H1 (cell line): ENCODE data around the gene CACNA2D1. TPM values are rescaled to one million over a fixed set of nuclear protein-coding genes. Genes with fewer than 3 reads are reported as not detected.

ENCODE experiments used
- CTCF ChIA-PET: fragments of 300-600 bp; sonication (Branson Sonifier 250); formaldehyde crosslinking; loops from one replicate; lab custom pipeline; 2021; ENCODE audit not compliant: partially characterized antibody; lab: Charles Lee
- POLR2A ChIA-PET: fragments of 300-600 bp; sonication (Branson Sonifier 250); formaldehyde crosslinking; loops from one replicate; lab custom pipeline; 2021; ENCODE audit warnings: inconsistent platforms; ENCODE audit not compliant: partially characterized antibody; lab: Charles Lee
- DNase-seq, 2 experiments: peaks; one replicate each; pipeline versions ENCODE4 v3.0.0 to v3.0.0-alpha.2; 2010 to 2022; ENCODE audit warnings: low spot score in 2 of 2, low read depth in 1 of 2, mixed read lengths in 1 of 2
- FAIRE-seq: peaks from 2 replicates; lab custom pipeline; 2011; peaks lifted over from hg19 to GRCh38; lab: Jason Lieb, UNC
- H2AFZ ChIP-seq: 2 replicates; pipeline ENCODE4 v1.8.1; 2012; ENCODE audit warnings: low read length, inconsistent platforms
- H2AK5ac ChIP-seq: 2 replicates; pipeline ENCODE4 v1.6.1; 2013; ENCODE audit warnings: low read depth, low read length
- H2BK120ac ChIP-seq: replicated peaks from 2 replicates; pipeline ENCODE3; 2013; ENCODE audit warnings: low read depth, low read length, inconsistent platforms
- H2BK12ac ChIP-seq: 2 replicates; pipeline ENCODE4 v1.6.1; 2013; ENCODE audit warnings: low read depth, low read length
- H2BK15ac ChIP-seq: 2 replicates; pipeline ENCODE4 v1.6.1; 2013; ENCODE audit warnings: low read length
- H2BK20ac ChIP-seq: 2 replicates; pipeline ENCODE4 v1.6.1; 2013; ENCODE audit warnings: low read length
- H2BK5ac ChIP-seq: 2 replicates; pipeline ENCODE4 v1.6.1; 2013; ENCODE audit warnings: low read depth, low read length
- H3K14ac ChIP-seq: 2 replicates; pipeline ENCODE4 v1.6.1; 2013; ENCODE audit warnings: inconsistent platforms; ENCODE audit not compliant: insufficient read length
- H3K18ac ChIP-seq: 2 replicates; pipeline ENCODE4 v1.6.1; 2013; ENCODE audit warnings: low read length; ENCODE audit errors: extremely low read depth
- H3K23ac ChIP-seq: 2 replicates; pipeline ENCODE4 v1.6.1; 2013; ENCODE audit warnings: inconsistent platforms; ENCODE audit not compliant: insufficient read length
- H3K23me2 ChIP-seq: 2 replicates; pipeline ENCODE4 v1.6.1; 2013; ENCODE audit warnings: low read depth, low read length
- H3K27ac ChIP-seq: 2 replicates; pipeline ENCODE4 v1.6.1; 2011; ENCODE audit warnings: low read depth, low read length, inconsistent platforms
- H3K27me3 ChIP-seq, 4 experiments: replicated peaks in 1 of 4; 1 replicate in 1 of 4; 2 replicates in 3 of 4; pipeline versions ENCODE4 v1.6.1 to v1.8.1; 2011 to 2013; ENCODE audit warnings: low read length in 3 of 4, mild to moderate bottlenecking in 3 of 4, inconsistent platforms in 2 of 4, mixed read lengths in 2 of 4, moderate library complexity in 1 of 4; ENCODE audit not compliant: control insufficient read depth in 3 of 4, insufficient read depth in 3 of 4; ENCODE audit errors: extremely low read depth in 1 of 4
- H3K36me3 ChIP-seq, 4 experiments: 2 replicates each; pipeline versions ENCODE4 v1.6.1 to v1.8.1; 2011 to 2013; ENCODE audit warnings: mild to moderate bottlenecking in 4 of 4, low read length in 3 of 4, moderate library complexity in 2 of 4, control low read depth in 1 of 4, inconsistent platforms in 1 of 4; ENCODE audit not compliant: insufficient read depth in 4 of 4, control insufficient read depth in 2 of 4
- H3K4ac ChIP-seq: replicated peaks from 2 replicates; pipeline ENCODE3; 2013; ENCODE audit warnings: low read length, low read depth, mixed read lengths, inconsistent platforms; ENCODE audit not compliant: insufficient read length
- H3K4me1 ChIP-seq, 4 experiments: replicated peaks in 1 of 4; 1 replicate in 1 of 4; 2 replicates in 3 of 4; pipeline versions ENCODE4 v1.6.1 to v1.8.1; 2011 to 2013; ENCODE audit warnings: low read length in 3 of 4, inconsistent platforms in 2 of 4, mixed read lengths in 1 of 4; ENCODE audit not compliant: insufficient read depth in 4 of 4, control insufficient read depth in 3 of 4
- H3K4me2 ChIP-seq, 2 experiments: 2 replicates each; pipeline versions ENCODE4 v1.6.1 to v1.8.1; 2011 to 2013; ENCODE audit warnings: low read depth in 2 of 2, low read length in 2 of 2, control low read depth in 1 of 2, inconsistent platforms in 1 of 2, mild to moderate bottlenecking in 1 of 2; ENCODE audit not compliant: insufficient read depth in 1 of 2
- H3K4me3 ChIP-seq, 4 experiments: fragments of 200-600, 300-600 bp in 1 of 4; sonication (generic), shearing (Covaris generic), sonication (Bioruptor Twin) in 1 of 4; 2 replicates each; pipeline versions ENCODE4 v1.5.1 to v1.8.1; 2011 to 2016; ENCODE audit warnings: low read length in 4 of 4, low read depth in 3 of 4, control low read depth in 2 of 4, inconsistent platforms in 2 of 4, mild to moderate bottlenecking in 2 of 4, mixed read lengths in 1 of 4, moderate library complexity in 1 of 4; ENCODE audit not compliant: insufficient read depth in 2 of 4; ENCODE audit errors: extremely low read depth in 1 of 4
- H3K56ac ChIP-seq: replicated peaks from 2 replicates; pipeline ENCODE3; 2013; ENCODE audit warnings: low read depth, mild to moderate bottlenecking, mixed read lengths, low read length, inconsistent platforms; ENCODE audit not compliant: insufficient read length
- H3K79me1 ChIP-seq: 2 replicates; pipeline ENCODE4 v1.6.1; 2013; ENCODE audit warnings: low read depth, low read length, control low read depth
- H3K79me2 ChIP-seq, 2 experiments: 2 replicates each; pipeline versions ENCODE4 v1.6.1 to v1.8.1; 2012 to 2013; ENCODE audit warnings: low read length in 2 of 2, mild to moderate bottlenecking in 2 of 2, inconsistent platforms in 1 of 2; ENCODE audit not compliant: insufficient read depth in 2 of 2, control insufficient read depth in 1 of 2
- H3K9ac ChIP-seq, 4 experiments: replicated peaks in 1 of 4; 1 replicate in 1 of 4; 2 replicates in 3 of 4; pipeline versions ENCODE4 v1.6.1 to v1.8.1; 2011 to 2013; ENCODE audit warnings: low read depth in 3 of 4, low read length in 3 of 4, control low read depth in 2 of 4, mild to moderate bottlenecking in 2 of 4, moderate library complexity in 2 of 4, inconsistent platforms in 1 of 4; ENCODE audit errors: extremely low read depth in 1 of 4
- H3K9me3 ChIP-seq, 2 experiments: 2 replicates each; pipeline versions ENCODE4 v1.6.1 to v1.8.1; 2012 to 2013; ENCODE audit warnings: mild to moderate bottlenecking in 2 of 2, moderate library complexity in 2 of 2, control low read depth in 1 of 2, inconsistent platforms in 1 of 2, low read depth in 1 of 2, low read length in 1 of 2, mixed read lengths in 1 of 2; ENCODE audit not compliant: insufficient read depth in 2 of 2
- H4K20me1 ChIP-seq, 2 experiments: replicated peaks in 1 of 2; 2 replicates each; pipeline versions ENCODE3 to v1.8.1; 2011 to 2013; ENCODE audit warnings: inconsistent platforms in 2 of 2, low read length in 2 of 2, mild to moderate bottlenecking in 1 of 2; ENCODE audit not compliant: insufficient read depth in 2 of 2, control insufficient read depth in 1 of 2
- H4K5ac ChIP-seq: 2 replicates; pipeline ENCODE4 v1.6.1; 2013; ENCODE audit warnings: low read length, low read depth, mixed read lengths, inconsistent platforms; ENCODE audit not compliant: insufficient read length
- H4K8ac ChIP-seq: 2 replicates; pipeline ENCODE4 v1.8.0; 2013; ENCODE audit warnings: mild to moderate bottlenecking, moderate library complexity, low read length, inconsistent platforms; ENCODE audit not compliant: insufficient read depth; ENCODE audit errors: extremely low read depth
- H4K91ac ChIP-seq: replicated peaks from 2 replicates; pipeline ENCODE3; 2013; ENCODE audit warnings: low read length, mixed read lengths, inconsistent platforms; ENCODE audit not compliant: insufficient read length
- KDM4A ChIP-seq: IDR thresholded peaks from one replicate; pipeline ENCODE4 v1.7.1; 2012; ENCODE audit warnings: low read depth, mild to moderate bottlenecking, moderate library complexity, low read length, inconsistent platforms; ENCODE audit not compliant: severe bottlenecking
- KDM5A ChIP-seq: fragments of 200-600 bp; IDR thresholded peaks from 2 replicates; pipeline ENCODE4 v1.7.1; 2012; ENCODE audit warnings: mild to moderate bottlenecking, low read length, inconsistent platforms, mixed read lengths
- WGBS, 2 experiments: shearing (Covaris generic) in 1 of 2; methylation state at CpG; one replicate each; pipeline versions ENCODE4 v1.1.6 to v1.1.7; 2013 to 2015; ENCODE audit warnings: low lambda C conversion rate in 2 of 2, mixed read lengths in 2 of 2, inconsistent platforms in 1 of 2, low coverage in 1 of 2, missing lambda C conversion rate in 1 of 2; ENCODE audit not compliant: insufficient replicate concordance in 2 of 2, insufficient coverage in 1 of 2, insufficient read length in 1 of 2; ENCODE audit errors: extremely low coverage in 1 of 2, missing lambda C conversion rate in 1 of 2; 5-methylcytosine and 5-hydroxymethylcytosine counted together
- polyA plus RNA-seq, 7 experiments: library from polyadenylated mRNA; depleted of rRNA in 3 of 7; stranded (reverse) in 5 of 7; unstranded in 2 of 7; fragments of >200 nt in 5 of 7; fragments of 200-250 nt in 2 of 7; gene quantifications; 1 replicate in 5 of 7; 2 replicates in 1 of 7; 4 replicates in 1 of 7; pipeline versions ENCODE4 v1.2.1 to v1.2.3, GENCODE V29; 2011 to 2013; ENCODE audit warnings: missing spikeins in 2 of 7, mixed read lengths in 2 of 7
- total RNA-seq: library from RNA; stranded (reverse); fragmentation: NEBNext Ultra II Directional; extraction: Animal tissue kit (Norgen Biotek cat#: 25700); gene quantifications from 2 replicates; pipeline ENCODE4 v1.2.1, GENCODE V29; 2021
- TF ChIP-seq, protein P1 (sequence below): IDR thresholded peaks from 2 replicates; pipeline ENCODE4 v1.6.1; 2012; ENCODE audit warnings: inconsistent platforms

CACNA2D1 gene
- total and polyA plus RNA-seq, 2 of the 8 experiments (the other 6 are each of a cell fraction or from before 2014, with no cell fraction given), result 4.3 to 27.3 TPM

DNA sequence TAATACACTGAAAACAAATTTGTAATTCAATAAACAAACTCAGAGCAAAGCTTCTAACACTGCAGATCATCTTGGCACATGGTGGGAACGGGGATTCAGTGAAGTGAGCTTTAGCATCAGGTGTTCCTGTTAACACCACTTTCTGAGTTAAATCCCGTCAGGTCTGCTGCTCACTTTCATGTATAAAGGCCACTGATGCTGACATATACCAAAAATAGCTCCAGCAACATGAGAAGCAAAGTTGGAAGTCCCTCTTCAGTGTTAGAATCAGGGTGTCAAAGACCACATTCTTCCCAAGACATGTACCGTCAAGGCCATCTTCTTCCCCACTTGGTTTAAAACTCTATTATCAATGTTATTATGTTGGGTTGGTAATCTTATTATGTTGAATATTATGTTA is 11.7 kb upstream of the CACNA2D1 start:
- H2BK20ac ChIP-seq, result no peak overlapping the region
- no peaks in the 10 kb centered on the region for H3K4me1 ChIP-seq
- H3K56ac ChIP-seq, result no peak overlapping the region
- no peak overlapping the region for H2AK5ac ChIP-seq
- no peak overlapping the region for H3K4ac ChIP-seq
- no peak overlapping the region for H2BK120ac ChIP-seq
- FAIRE-seq (no peak), DNase-seq (no peak)
- H2AFZ ChIP-seq, result no peak overlapping the region
- no peak overlapping the region for H3K23ac ChIP-seq
- H3K79me2 ChIP-seq, result no peaks in the 10 kb centered on the region
- POLR2A ChIA-PET, result no interaction called here
- H3K4me3 ChIP-seq, result no peak overlapping the region
- no peak overlapping the region for H4K8ac ChIP-seq
- H4K20me1 ChIP-seq, result no peaks in the 10 kb centered on the region
- H3K4me2 ChIP-seq, result no peak overlapping the region
- no peak overlapping the region for H3K14ac ChIP-seq
- no peak overlapping the region for H4K91ac ChIP-seq
- H2BK5ac ChIP-seq, result no peak overlapping the region
- no peak overlapping the region for H3K9ac ChIP-seq
- H2BK12ac ChIP-seq, result no peak overlapping the region
- no peaks in the 10 kb centered on the region for H3K23me2 ChIP-seq
- no peak overlapping the region for H4K5ac ChIP-seq
- H3K27ac ChIP-seq, result no peak overlapping the region
- CTCF ChIA-PET, result interaction anchor here (1.1 to 1.8 kb wide), 2 partner anchors 26 to 52 kb away, joined by 3 to 8 read pairs; no protein-coding TSS in a partner anchor
- no peaks in the 10 kb centered on the region for H3K79me1 ChIP-seq
- H3K18ac ChIP-seq, result no peak overlapping the region
- no peaks in the 10 kb centered on the region; a peak in 1 of 4 replicates for H3K9me3 ChIP-seq
- WGBS, 2 experiments, result 83% methylated on average over 3 of the region's 3 CpGs; no CpG with 5 or more reads in 1 of the 2 experiments
- H2BK15ac ChIP-seq, result no peak overlapping the region
- no peaks in the 10 kb centered on the region for H3K36me3 ChIP-seq
- no peaks in the 10 kb centered on the region for H3K27me3 ChIP-seq
- TF ChIP-seq KDM5A, result no peak
- no peak for TF ChIP-seq KDM4A
- TF ChIP-seq, protein P1, sequence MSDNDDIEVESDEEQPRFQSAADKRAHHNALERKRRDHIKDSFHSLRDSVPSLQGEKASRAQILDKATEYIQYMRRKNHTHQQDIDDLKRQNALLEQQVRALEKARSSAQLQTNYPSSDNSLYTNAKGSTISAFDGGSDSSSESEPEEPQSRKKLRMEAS, result no peak
